Measurements from ENCODE around the gene COL4A2.
A peak's percentile ranks its signal among the peaks of the same experiment; 100 is the strongest.

Gene COL4A2

GRCh38 chr13:110280231-110280813, 26.8 kb upstream of the COL4A2 start:
- Mint-ChIP-seq H3K4me1 (peaks cover 31% of the 10 kb centered on the region), H3K4me3 (no peak overlapping the region), H3K9me3 (no peaks in the 10 kb centered on the region), H3K36me3 (ENCODE audit: low read depth) (peaks cover 7% of the 10 kb centered on the region), H3K27me3 (ENCODE audit: low read depth) (no peaks in the 10 kb centered on the region), H3K27ac (no peak overlapping the region)
- TF ChIP-seq CTCF (IDR thresholded peaks at IDR 0.05; ENCODE audit: unreplicated experiment in 3 of 3): no peak

DNA sequence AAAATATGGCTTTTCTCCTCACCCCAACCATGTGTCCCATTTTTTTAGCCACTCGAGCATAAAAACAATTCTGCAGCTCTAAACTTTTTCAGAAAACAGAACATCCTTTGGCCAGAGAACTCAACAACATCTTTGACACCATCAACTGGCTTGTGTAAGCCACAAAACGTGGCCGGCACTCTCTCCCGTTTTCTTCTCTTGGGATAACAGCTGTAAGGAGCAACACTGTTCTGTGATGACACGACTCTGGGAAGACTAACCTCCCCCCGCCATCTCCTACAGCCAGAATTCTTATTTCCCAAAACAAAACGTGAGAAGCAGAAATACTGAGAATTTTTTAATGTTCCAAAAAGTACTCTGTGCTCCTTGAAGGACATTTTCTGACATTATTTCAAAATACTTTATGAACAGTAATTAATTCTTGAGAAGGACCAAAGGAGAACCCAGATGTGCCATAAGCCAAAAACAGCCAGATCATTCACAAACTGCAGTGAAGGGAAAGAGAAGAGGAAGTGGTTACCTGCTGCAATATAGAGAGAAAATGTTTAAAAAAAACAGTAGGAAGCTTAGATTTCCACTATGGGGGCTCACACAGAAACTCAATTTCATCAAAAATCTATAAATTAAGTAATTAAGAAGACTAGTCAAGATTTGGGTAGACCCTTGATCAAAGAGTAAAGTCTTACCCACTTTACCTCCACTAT, 25.9 kb upstream of the COL4A2 start:
- no peak for TF ChIP-seq CTCF (IDR thresholded peaks at IDR 0.05; ENCODE audit: unreplicated experiment in 3 of 3)
- Mint-ChIP-seq H3K36me3 (ENCODE audit: low read depth) (peaks cover 3% of the 10 kb centered on the region), H3K27ac (no peak overlapping the region), H3K4me1 (peaks cover 30% of the 10 kb centered on the region), H3K9me3 (no peaks in the 10 kb centered on the region), H3K4me3 (no peak overlapping the region), H3K27me3 (ENCODE audit: low read depth) (no peaks in the 10 kb centered on the region)

DNA sequence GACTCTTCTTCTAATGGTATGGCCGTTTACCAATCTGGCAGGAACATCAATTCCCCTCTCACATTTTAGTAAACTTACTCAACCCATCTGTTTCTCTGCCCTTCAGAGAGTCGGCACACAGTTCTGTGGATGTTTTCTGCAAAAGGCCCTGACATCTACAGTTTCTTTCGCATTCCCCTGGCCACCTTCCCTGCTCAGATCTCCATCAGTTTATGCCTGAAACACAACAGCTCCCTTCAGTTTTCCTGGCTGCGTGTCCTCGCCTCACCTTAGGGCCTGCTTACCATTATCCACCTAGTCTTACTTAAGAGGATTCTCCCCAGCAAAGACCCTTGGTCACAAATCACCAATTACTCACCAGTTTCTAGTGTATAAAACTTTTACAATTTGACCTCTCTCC, 25.3 kb upstream of the COL4A2 start:
- Mint-ChIP-seq H3K36me3 (ENCODE audit: low read depth) (no peaks in the 10 kb centered on the region), H3K27ac (no peak overlapping the region), H3K27me3 (ENCODE audit: low read depth) (no peaks in the 10 kb centered on the region), H3K4me3 (no peak overlapping the region), H3K4me1 (peaks cover 32% of the 10 kb centered on the region), H3K9me3 (no peaks in the 10 kb centered on the region)
- no peak for TF ChIP-seq CTCF (IDR thresholded peaks at IDR 0.05; ENCODE audit: unreplicated experiment in 3 of 3)

- H3K4me1 Mint-ChIP-seq: peaks cover 38% of the 10 kb centered on the region
Measured at GRCh38 chr13:110282316-110282841, 24.7 kb upstream of the COL4A2 start.

DNA sequence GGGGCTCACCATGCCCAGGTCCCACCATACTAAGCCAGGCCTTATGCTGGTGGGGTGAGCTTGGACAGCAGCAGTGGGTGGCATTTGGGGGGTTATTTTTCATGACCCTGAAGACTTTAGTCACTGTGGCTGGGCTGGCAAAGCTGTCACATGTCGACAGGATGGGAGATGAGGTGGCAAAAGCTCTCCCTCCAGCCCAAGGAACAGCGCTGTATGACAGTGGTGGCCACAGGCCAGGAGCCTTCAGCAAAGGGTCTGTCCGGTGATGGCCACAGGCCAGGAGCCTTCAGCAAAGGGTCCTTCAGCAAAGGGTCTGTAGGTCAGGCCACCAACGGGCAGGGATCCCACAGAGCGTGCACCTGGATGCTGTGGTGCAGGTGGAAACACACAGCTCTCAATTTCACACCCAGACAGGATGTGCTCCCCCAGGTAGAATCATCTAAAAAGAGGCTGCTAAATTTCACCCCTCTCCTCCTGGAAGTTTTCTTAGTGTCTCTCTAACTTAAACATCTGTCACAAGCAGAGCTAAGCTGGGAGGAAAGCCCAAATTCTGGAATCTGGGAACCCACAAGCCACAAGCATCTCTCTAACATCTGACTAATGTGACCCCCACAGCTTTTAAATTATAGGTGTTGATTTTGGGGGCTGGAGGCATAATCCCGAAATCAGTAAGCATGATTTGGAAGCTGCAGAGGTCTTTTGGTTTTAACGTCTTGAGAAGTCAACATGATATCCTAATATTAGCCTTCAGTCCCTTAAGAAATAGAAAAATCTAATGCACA, 23.2 kb upstream of the COL4A2 start:
- no peak for TF ChIP-seq CTCF (IDR thresholded peaks at IDR 0.05; ENCODE audit: unreplicated experiment in 3 of 3)
- peak overlapping the region in 2 of 3 experiments; percentile 8 to 60 for H3K27ac Mint-ChIP-seq
- H3K4me1 Mint-ChIP-seq: peaks cover 31% of the 10 kb centered on the region
- H3K9me3 Mint-ChIP-seq: no peaks in the 10 kb centered on the region
- peaks cover 6% of the 10 kb centered on the region for H3K27me3 Mint-ChIP-seq (ENCODE audit: low read depth)
- H3K36me3 Mint-ChIP-seq (ENCODE audit: low read depth): peaks cover 8% of the 10 kb centered on the region
- no peak overlapping the region for H3K4me3 Mint-ChIP-seq

More at GRCh38 chr13:110282316-110282841, 24.7 kb upstream of the COL4A2 start:
- no peak for TF ChIP-seq CTCF (IDR thresholded peaks at IDR 0.05; ENCODE audit: unreplicated experiment in 3 of 3)
- Mint-ChIP-seq H3K27ac (no peak overlapping the region), H3K27me3 (ENCODE audit: low read depth) (peaks cover 2% of the 10 kb centered on the region), H3K9me3 (no peaks in the 10 kb centered on the region), H3K36me3 (ENCODE audit: low read depth) (peaks cover 4% of the 10 kb centered on the region), H3K4me3 (no peak overlapping the region)
